GM23338 (cell line): Measurements from ENCODE around the gene CD40. TPM values are rescaled to one million over a fixed set of nuclear protein-coding genes. Genes with fewer than 3 reads are reported as not detected.

ENCODE experiments used
- ATAC-seq: fragments of 200-7000 bp; cut with Tn5 transposase; 3 replicates; pipeline ENCODE4 v1.9.1; 2020
- DNase-seq: peaks from one replicate; pipeline ENCODE4 v3.0.0-alpha.2; 2015; ENCODE audit warnings: low spot score
- H2AFZ ChIP-seq: fragments of 200-600 bp; sonication (generic); 2 replicates; pipeline ENCODE4 v1.8.0; 2016; ENCODE audit warnings: antibody characterized with exemption, mild to moderate bottlenecking, moderate library complexity
- H3F3A ChIP-seq: fragments of 200-600 bp; sonication (generic); replicated peaks from 2 replicates; pipeline ENCODE4 v1.8.0; 2017; ENCODE audit warnings: antibody characterized with exemption, mixed run types, low read depth
- H3K27ac ChIP-seq: fragments of 200-600 bp; sonication (generic); 2 replicates; pipeline ENCODE4 v1.6.1; 2016; ENCODE audit warnings: low read depth
- H3K27me3 ChIP-seq: fragments of 200-600 bp; sonication (generic); 2 replicates; pipeline ENCODE4 v1.8.0; 2016; ENCODE audit warnings: mild to moderate bottlenecking, mixed run types, moderate library complexity; ENCODE audit not compliant: insufficient read depth
- H3K36me3 ChIP-seq: fragments of 200-600 bp; sonication (generic); 2 replicates; pipeline ENCODE4 v1.8.0; 2016; ENCODE audit warnings: mild to moderate bottlenecking; ENCODE audit not compliant: insufficient read depth
- H3K4me1 ChIP-seq: fragments of 200-600 bp; sonication (generic); 2 replicates; pipeline ENCODE4 v1.8.0; 2016; ENCODE audit warnings: mild to moderate bottlenecking, moderate library complexity; ENCODE audit not compliant: insufficient read depth
- H3K4me2 ChIP-seq: fragments of 200-600 bp; sonication (generic); 2 replicates; pipeline ENCODE4 v1.7.1; 2017; ENCODE audit warnings: mixed run types
- H3K4me3 ChIP-seq: fragments of 200-600 bp; sonication (generic); 2 replicates; pipeline ENCODE4 v1.6.1; 2016; ENCODE audit warnings: mixed run types
- H3K79me2 ChIP-seq: fragments of 200-600 bp; sonication (generic); replicated peaks from 2 replicates; pipeline ENCODE4 v1.8.0; 2017; ENCODE audit warnings: mild to moderate bottlenecking; ENCODE audit not compliant: insufficient read depth
- H3K9me2 ChIP-seq: fragments of 200-600 bp; sonication (generic); 2 replicates; pipeline ENCODE4 v1.8.0; 2017; ENCODE audit not compliant: insufficient read depth
- H4K20me1 ChIP-seq: fragments of 200-600 bp; sonication (generic); replicated peaks from 2 replicates; pipeline ENCODE4 v1.8.0; 2017; ENCODE audit warnings: mild to moderate bottlenecking; ENCODE audit not compliant: insufficient read depth
- H3K27ac Mint-ChIP-seq: 2 replicates; pipeline ENCODE4 v1.8.0; 2020; ENCODE audit warnings: inconsistent platforms, mild to moderate bottlenecking, moderate library complexity, mixed read lengths
- H3K27me3 Mint-ChIP-seq: 3 replicates; pipeline ENCODE4 v1.8.0; 2022; ENCODE audit warnings: low read depth, mild to moderate bottlenecking, moderate library complexity, mixed read lengths, inconsistent platforms; ENCODE audit not compliant: insufficient read depth, poor library complexity
- H3K36me3 Mint-ChIP-seq: 3 replicates; pipeline ENCODE4 v1.8.0; 2021; ENCODE audit warnings: low read depth, mild to moderate bottlenecking, inconsistent platforms, moderate library complexity, mixed read lengths
- H3K4me1 Mint-ChIP-seq: 3 replicates; pipeline ENCODE4 v1.8.0; 2020; ENCODE audit warnings: mild to moderate bottlenecking, inconsistent platforms, mixed read lengths
- H3K4me3 Mint-ChIP-seq: 3 replicates; pipeline ENCODE4 v1.8.0; 2021; ENCODE audit warnings: moderate library complexity, mild to moderate bottlenecking, inconsistent platforms, mixed read lengths
- H3K9me3 Mint-ChIP-seq: 3 replicates; pipeline ENCODE4 v1.8.0; 2020; ENCODE audit warnings: moderate library complexity, mild to moderate bottlenecking, inconsistent platforms, mixed read lengths
- CREB1 ChIP-seq: fragments of 250-450 bp; sonication (Bioruptor Pico); IDR thresholded peaks from 2 replicates; pipeline ENCODE4 v1.5.0; 2020; ENCODE audit warnings: low read depth, mild to moderate bottlenecking, moderate library complexity
- EZH2 ChIP-seq: fragments of 200-600 bp; sonication (generic); IDR thresholded peaks from one replicate; pipeline ENCODE4 v1.8.0; 2017; ENCODE audit warnings: antibody characterized with exemption, mild to moderate bottlenecking, low read depth; ENCODE audit not compliant: unreplicated experiment
- EZH2phosphoT487 ChIP-seq: fragments of 200-600 bp; sonication (generic); IDR thresholded peaks from one replicate; pipeline ENCODE4 v1.8.1; 2018; ENCODE audit warnings: antibody characterized with exemption; ENCODE audit not compliant: unreplicated experiment
- JUNB ChIP-seq: IDR thresholded peaks from one replicate; pipeline ENCODE4 v1.6.1; 2016; ENCODE audit warnings: antibody characterized with exemption; ENCODE audit not compliant: unreplicated experiment
- NANOG ChIP-seq: IDR thresholded peaks from 2 replicates; pipeline ENCODE4 v1.6.1; 2016; ENCODE audit warnings: antibody characterized with exemption, borderline replicate concordance
- POLR2AphosphoS5 ChIP-seq: IDR thresholded peaks from 2 replicates; pipeline ENCODE4 v1.6.1; 2016; ENCODE audit warnings: antibody characterized with exemption, low read depth
- REST ChIP-seq: IDR thresholded peaks from one replicate; pipeline ENCODE4 v1.6.1; 2018; ENCODE audit warnings: antibody characterized with exemption; ENCODE audit not compliant: unreplicated experiment
- STAT1 ChIP-seq: IDR thresholded peaks from one replicate; pipeline ENCODE4 v1.6.1; 2016; ENCODE audit warnings: antibody characterized with exemption; ENCODE audit not compliant: unreplicated experiment
- ZNF114 ChIP-seq: fragments of 250-450 bp; sonication (Bioruptor Pico); IDR thresholded peaks from 2 replicates; pipeline ENCODE4 v1.5.0; 2020; ENCODE audit warnings: mild to moderate bottlenecking, moderate library complexity
- ZNF331 ChIP-seq: fragments of 250-450 bp; sonication (Bioruptor Pico); IDR thresholded peaks from 2 replicates; pipeline ENCODE4 v1.5.0; 2020; ENCODE audit warnings: low read depth, mild to moderate bottlenecking, moderate library complexity
- polyA plus RNA-seq: library from polyadenylated mRNA; unstranded; fragments of >200 nt; fragmentation: Nextera tagmentation; extraction: Ambion mirVana; gene quantifications from 2 replicates; pipeline ENCODE4 v1.2.1, GENCODE V29; 2016
- total RNA-seq: library from RNA; depleted of rRNA; stranded (reverse); fragments of >200 nt; shearing (Covaris generic); gene quantifications from 2 replicates; pipeline ENCODE4 v1.2.3, GENCODE V29; 2014
- TF ChIP-seq, protein P1 (sequence below): fragments of 250-450 bp; sonication (Bioruptor Pico); IDR thresholded peaks from 2 replicates; pipeline ENCODE4 v1.5.0; 2020; ENCODE audit warnings: mild to moderate bottlenecking, moderate library complexity
- TF ChIP-seq, protein P2 (sequence below), 2 experiments: fragments of 200-600 bp in 1 of 2; sonication (generic) in 1 of 2; conservative IDR thresholded peaks; 2 replicates each; pipeline versions ENCODE4 v1.5.1 to v1.6.1; 2016 to 2017; ENCODE audit warnings: antibody characterized with exemption in 2 of 2, low read depth in 2 of 2, mild to moderate bottlenecking in 2 of 2, moderate library complexity in 1 of 2
- TF ChIP-seq, protein P3 (sequence below): IDR thresholded peaks from 2 replicates; pipeline ENCODE4 v1.6.1; 2016; ENCODE audit warnings: antibody characterized with exemption

CD40 gene
- total and polyA plus RNA-seq, 2 experiments from 2014 or later: 15.4 to 18.9 TPM

DNA sequence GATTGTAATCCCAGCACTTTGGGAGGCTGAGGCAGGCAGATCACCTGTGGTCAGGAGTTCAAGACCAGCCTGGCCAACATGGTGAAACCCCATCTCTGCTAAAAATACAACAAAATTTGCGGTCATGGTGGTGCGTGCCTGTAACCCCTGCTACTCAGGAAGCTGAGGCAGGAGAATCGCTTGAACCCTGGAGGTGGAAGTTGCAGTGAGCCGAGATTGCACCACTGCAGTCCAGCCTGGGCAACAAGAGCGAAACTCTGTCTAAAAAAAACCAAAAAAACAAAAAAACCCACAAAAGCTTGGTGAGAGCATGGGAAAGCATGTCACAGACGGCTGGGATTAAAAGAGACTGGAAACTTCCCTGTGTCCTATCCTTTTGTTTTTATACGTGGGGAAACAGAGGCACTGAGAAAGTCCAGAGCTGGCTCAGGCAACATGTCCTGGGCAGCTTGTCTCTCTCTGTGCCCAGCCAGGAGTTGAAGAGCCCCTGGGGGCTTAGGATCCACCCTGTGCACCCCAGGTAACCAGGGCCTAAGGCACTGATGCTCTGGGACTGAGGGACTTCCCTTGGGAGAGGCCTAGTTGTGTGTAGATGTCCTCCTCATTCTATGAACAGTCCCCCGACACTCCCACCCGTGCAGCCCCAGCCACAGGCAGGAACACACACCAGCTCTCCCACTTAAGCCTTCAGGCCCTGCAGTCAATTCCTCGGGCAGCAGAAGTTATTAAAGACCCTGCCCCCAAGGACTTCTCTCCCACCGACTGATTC, 16.0 kb downstream of the CD40 start:
- H3F3A ChIP-seq: no peaks in the 10 kb centered on the region
- H3K27ac Mint-ChIP-seq: no peak overlapping the region

More for the DNA sequence above, 16.0 kb downstream of the CD40 start:
- Mint-ChIP-seq H3K36me3 (no peaks in the 10 kb centered on the region), H3K27me3 (peaks cover 18% of the 10 kb centered on the region), H3K4me3 (no peak overlapping the region), H3K4me1 (peaks cover 19% of the 10 kb centered on the region), H3K9me3 (no peaks in the 10 kb centered on the region)
- ATAC-seq (no peak), DNase-seq (no peak)
- Histone ChIP-seq H3K4me3 (no peak overlapping the region), H4K20me1 (no peaks in the 10 kb centered on the region; the same call in 1 of the 2 replicates), H3K27me3 (peaks cover 11% of the 10 kb centered on the region; the same call in 1 of the 2 replicates), H2AFZ (no peak overlapping the region), H3K36me3 (no peaks in the 10 kb centered on the region), H3K9me2 (no peaks in the 10 kb centered on the region), H3K79me2 (no peaks in the 10 kb centered on the region), H3K4me1 (peaks cover 4% of the 10 kb centered on the region; the same call in 1 of the 2 replicates), H3K27ac (no peak overlapping the region), H3K4me2 (no peak overlapping the region)
- no peak for TF ChIP-seq ZNF114 (CRISPR knock-in tag)
- TF ChIP-seq, protein P1, sequence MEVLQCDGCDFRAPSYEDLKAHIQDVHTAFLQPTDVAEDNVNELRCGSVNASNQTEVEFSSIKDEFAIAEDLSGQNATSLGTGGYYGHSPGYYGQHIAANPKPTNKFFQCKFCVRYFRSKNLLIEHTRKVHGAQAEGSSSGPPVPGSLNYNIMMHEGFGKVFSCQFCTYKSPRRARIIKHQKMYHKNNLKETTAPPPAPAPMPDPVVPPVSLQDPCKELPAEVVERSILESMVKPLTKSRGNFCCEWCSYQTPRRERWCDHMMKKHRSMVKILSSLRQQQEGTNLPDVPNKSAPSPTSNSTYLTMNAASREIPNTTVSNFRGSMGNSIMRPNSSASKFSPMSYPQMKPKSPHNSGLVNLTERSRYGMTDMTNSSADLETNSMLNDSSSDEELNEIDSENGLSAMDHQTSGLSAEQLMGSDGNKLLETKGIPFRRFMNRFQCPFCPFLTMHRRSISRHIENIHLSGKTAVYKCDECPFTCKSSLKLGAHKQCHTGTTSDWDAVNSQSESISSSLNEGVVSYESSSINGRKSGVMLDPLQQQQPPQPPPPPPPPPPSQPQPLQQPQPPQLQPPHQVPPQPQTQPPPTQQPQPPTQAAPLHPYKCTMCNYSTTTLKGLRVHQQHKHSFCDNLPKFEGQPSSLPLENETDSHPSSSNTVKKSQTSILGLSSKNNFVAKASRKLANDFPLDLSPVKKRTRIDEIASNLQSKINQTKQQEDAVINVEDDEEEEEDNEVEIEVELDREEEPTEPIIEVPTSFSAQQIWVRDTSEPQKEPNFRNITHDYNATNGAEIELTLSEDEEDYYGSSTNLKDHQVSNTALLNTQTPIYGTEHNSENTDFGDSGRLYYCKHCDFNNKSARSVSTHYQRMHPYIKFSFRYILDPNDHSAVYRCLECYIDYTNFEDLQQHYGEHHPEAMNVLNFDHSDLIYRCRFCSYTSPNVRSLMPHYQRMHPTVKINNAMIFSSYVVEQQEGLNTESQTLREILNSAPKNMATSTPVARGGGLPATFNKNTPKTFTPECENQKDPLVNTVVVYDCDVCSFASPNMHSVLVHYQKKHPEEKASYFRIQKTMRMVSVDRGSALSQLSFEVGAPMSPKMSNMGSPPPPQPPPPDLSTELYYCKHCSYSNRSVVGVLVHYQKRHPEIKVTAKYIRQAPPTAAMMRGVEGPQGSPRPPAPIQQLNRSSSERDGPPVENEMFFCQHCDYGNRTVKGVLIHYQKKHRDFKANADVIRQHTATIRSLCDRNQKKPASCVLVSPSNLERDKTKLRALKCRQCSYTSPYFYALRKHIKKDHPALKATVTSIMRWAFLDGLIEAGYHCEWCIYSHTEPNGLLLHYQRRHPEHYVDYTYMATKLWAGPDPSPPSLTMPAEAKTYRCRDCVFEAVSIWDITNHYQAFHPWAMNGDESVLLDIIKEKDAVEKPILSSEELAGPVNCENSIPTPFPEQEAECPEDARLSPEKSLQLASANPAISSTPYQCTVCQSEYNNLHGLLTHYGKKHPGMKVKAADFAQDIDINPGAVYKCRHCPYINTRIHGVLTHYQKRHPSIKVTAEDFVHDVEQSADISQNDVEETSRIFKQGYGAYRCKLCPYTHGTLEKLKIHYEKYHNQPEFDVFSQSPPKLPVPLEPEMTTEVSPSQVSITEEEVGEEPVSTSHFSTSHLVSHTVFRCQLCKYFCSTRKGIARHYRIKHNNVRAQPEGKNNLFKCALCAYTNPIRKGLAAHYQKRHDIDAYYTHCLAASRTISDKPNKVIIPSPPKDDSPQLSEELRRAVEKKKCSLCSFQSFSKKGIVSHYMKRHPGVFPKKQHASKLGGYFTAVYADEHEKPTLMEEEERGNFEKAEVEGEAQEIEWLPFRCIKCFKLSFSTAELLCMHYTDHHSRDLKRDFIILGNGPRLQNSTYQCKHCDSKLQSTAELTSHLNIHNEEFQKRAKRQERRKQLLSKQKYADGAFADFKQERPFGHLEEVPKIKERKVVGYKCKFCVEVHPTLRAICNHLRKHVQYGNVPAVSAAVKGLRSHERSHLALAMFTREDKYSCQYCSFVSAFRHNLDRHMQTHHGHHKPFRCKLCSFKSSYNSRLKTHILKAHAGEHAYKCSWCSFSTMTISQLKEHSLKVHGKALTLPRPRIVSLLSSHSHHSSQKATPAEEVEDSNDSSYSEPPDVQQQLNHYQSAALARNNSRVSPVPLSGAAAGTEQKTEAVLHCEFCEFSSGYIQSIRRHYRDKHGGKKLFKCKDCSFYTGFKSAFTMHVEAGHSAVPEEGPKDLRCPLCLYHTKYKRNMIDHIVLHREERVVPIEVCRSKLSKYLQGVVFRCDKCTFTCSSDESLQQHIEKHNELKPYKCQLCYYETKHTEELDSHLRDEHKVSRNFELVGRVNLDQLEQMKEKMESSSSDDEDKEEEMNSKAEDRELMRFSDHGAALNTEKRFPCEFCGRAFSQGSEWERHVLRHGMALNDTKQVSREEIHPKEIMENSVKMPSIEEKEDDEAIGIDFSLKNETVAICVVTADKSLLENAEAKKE (CRISPR knock-in tag): no peak
- TF ChIP-seq EZH2phosphoT487: no peak
- no peak for TF ChIP-seq JUNB
- no peak for TF ChIP-seq ZNF331
- TF ChIP-seq CREB1 (CRISPR knock-in tag): no peak
- TF ChIP-seq, protein P2, sequence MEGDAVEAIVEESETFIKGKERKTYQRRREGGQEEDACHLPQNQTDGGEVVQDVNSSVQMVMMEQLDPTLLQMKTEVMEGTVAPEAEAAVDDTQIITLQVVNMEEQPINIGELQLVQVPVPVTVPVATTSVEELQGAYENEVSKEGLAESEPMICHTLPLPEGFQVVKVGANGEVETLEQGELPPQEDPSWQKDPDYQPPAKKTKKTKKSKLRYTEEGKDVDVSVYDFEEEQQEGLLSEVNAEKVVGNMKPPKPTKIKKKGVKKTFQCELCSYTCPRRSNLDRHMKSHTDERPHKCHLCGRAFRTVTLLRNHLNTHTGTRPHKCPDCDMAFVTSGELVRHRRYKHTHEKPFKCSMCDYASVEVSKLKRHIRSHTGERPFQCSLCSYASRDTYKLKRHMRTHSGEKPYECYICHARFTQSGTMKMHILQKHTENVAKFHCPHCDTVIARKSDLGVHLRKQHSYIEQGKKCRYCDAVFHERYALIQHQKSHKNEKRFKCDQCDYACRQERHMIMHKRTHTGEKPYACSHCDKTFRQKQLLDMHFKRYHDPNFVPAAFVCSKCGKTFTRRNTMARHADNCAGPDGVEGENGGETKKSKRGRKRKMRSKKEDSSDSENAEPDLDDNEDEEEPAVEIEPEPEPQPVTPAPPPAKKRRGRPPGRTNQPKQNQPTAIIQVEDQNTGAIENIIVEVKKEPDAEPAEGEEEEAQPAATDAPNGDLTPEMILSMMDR (conservative IDR thresholded peaks at IDR 0.05; ENCODE audit: low read depth in 2 of 2): no peak
- TF ChIP-seq STAT1: no peak
- no peak for TF ChIP-seq EZH2
- TF ChIP-seq, protein P3, sequence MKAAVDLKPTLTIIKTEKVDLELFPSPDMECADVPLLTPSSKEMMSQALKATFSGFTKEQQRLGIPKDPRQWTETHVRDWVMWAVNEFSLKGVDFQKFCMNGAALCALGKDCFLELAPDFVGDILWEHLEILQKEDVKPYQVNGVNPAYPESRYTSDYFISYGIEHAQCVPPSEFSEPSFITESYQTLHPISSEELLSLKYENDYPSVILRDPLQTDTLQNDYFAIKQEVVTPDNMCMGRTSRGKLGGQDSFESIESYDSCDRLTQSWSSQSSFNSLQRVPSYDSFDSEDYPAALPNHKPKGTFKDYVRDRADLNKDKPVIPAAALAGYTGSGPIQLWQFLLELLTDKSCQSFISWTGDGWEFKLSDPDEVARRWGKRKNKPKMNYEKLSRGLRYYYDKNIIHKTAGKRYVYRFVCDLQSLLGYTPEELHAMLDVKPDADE: no peak
- TF ChIP-seq REST: no peak
- no peak for TF ChIP-seq POLR2AphosphoS5
- no peak for TF ChIP-seq NANOG
